HFFc6 (cell line): ENCODE data around the gene DGKE. TPM values are rescaled to one million over a fixed set of nuclear protein-coding genes. Genes with fewer than 3 reads are reported as not detected.

ENCODE experiments used
- DNase-seq: peaks from one replicate; pipeline ENCODE4 v3.0.0-alpha.2; 2018
- H3K27ac Mint-ChIP-seq: 2 replicates; pipeline ENCODE4 v1.8.0; 2020; ENCODE audit warnings: mild to moderate bottlenecking, mixed read lengths
- H3K27me3 Mint-ChIP-seq: 2 replicates; pipeline ENCODE4 v1.8.0; 2021; ENCODE audit warnings: mild to moderate bottlenecking, moderate library complexity, mixed read lengths; ENCODE audit not compliant: insufficient read depth
- H3K36me3 Mint-ChIP-seq: 2 replicates; pipeline ENCODE4 v1.8.0; 2021; ENCODE audit warnings: low read depth, mixed read lengths
- H3K4me1 Mint-ChIP-seq: 2 replicates; pipeline ENCODE4 v1.8.0; 2020; ENCODE audit warnings: low read depth, mixed read lengths
- H3K4me3 Mint-ChIP-seq: 2 replicates; pipeline ENCODE4 v1.8.0; 2020; ENCODE audit warnings: mild to moderate bottlenecking, moderate library complexity, mixed read lengths
- H3K9me3 Mint-ChIP-seq: 2 replicates; pipeline ENCODE4 v1.8.0; 2020; ENCODE audit warnings: mild to moderate bottlenecking, mixed read lengths
- CTCF ChIP-seq: fragments of 200-600 bp; sonication (generic); IDR thresholded peaks from 2 replicates; pipeline ENCODE4 v1.5.0; 2021; ENCODE audit warnings: antibody characterized with exemption, mild to moderate bottlenecking
- total RNA-seq, 6 experiments: library from RNA; stranded (reverse); fragmentation: NEBNext Ultra II Directional; extraction: Animal tissue kit (Norgen Biotek cat#: 25700); gene quantifications; 2 replicates in 1 of 6; 3 replicates in 5 of 6; pipeline ENCODE4 v1.2.3, GENCODE V29; 2021

The DGKE gene
- total RNA-seq, 6 experiments from 2014 or later: 5.9 to 9.3 (median 7.6) TPM

- H3K4me1 Mint-ChIP-seq: peaks cover 23% of the 10 kb centered on the region
- no peaks in the 10 kb centered on the region; the same call in none of the 2 replicates for H3K27me3 Mint-ChIP-seq
- no peak overlapping the region for H3K27ac Mint-ChIP-seq
- no peak for TF ChIP-seq CTCF
- no peak overlapping the region for H3K4me3 Mint-ChIP-seq
- no peaks in the 10 kb centered on the region for H3K9me3 Mint-ChIP-seq
- peaks cover 60% of the 10 kb centered on the region for H3K36me3 Mint-ChIP-seq
- no peak for DNase-seq
Measured at GRCh38 chr17:56898874-56899273, 64.9 kb downstream of the DGKE start.

GRCh38 chr17:56899403-56899802 is 65.5 kb downstream of the DGKE start:
- Mint-ChIP-seq H3K4me1 (peaks cover 23% of the 10 kb centered on the region), H3K9me3 (no peaks in the 10 kb centered on the region), H3K4me3 (no peak overlapping the region), H3K27me3 (no peaks in the 10 kb centered on the region; the same call in none of the 2 replicates), H3K36me3 (peaks cover 63% of the 10 kb centered on the region), H3K27ac (no peak overlapping the region)
- TF ChIP-seq CTCF: no peak
- DNase-seq: no peak

GRCh38 chr17:56902348-56902747 is 68.4 kb downstream of the DGKE start:
- DNase-seq: peak; percentile 72
- Mint-ChIP-seq H3K36me3 (peaks cover 76% of the 10 kb centered on the region), H3K4me1 (peaks cover 15% of the 10 kb centered on the region), H3K9me3 (no peaks in the 10 kb centered on the region), H3K4me3 (no peak overlapping the region), H3K27ac (peak overlapping the region; percentile 75), H3K27me3 (no peaks in the 10 kb centered on the region; the same call in none of the 2 replicates)
- TF ChIP-seq CTCF: no peak

GRCh38 chr17:56903560-56903959 is 69.6 kb downstream of the DGKE start:
- no peak for TF ChIP-seq CTCF
- H3K4me3 Mint-ChIP-seq: no peak overlapping the region
- H3K4me1 Mint-ChIP-seq: peaks cover 18% of the 10 kb centered on the region
- H3K9me3 Mint-ChIP-seq: no peaks in the 10 kb centered on the region
- H3K36me3 Mint-ChIP-seq: peaks cover 78% of the 10 kb centered on the region
- DNase-seq: no peak
- H3K27ac Mint-ChIP-seq: no peak overlapping the region
- H3K27me3 Mint-ChIP-seq: no peaks in the 10 kb centered on the region; the same call in 1 of the 2 replicates

- peaks cover 57% of the 10 kb centered on the region for H3K36me3 Mint-ChIP-seq
- no peaks in the 10 kb centered on the region; the same call in 1 of the 2 replicates for H3K27me3 Mint-ChIP-seq
- TF ChIP-seq CTCF: no peak
- no peak overlapping the region for H3K27ac Mint-ChIP-seq
- H3K4me1 Mint-ChIP-seq: peaks cover 31% of the 10 kb centered on the region
- no peak for DNase-seq
- no peaks in the 10 kb centered on the region for H3K9me3 Mint-ChIP-seq
- H3K4me3 Mint-ChIP-seq: no peak overlapping the region
Measured at GRCh38 chr17:56908001-56908542, 74.1 kb downstream of the DGKE start.
